PC-3 (cell line): ENCODE measurements around the gene VKORC1L1. TPM values are rescaled to one million over a fixed set of nuclear protein-coding genes. Genes with fewer than 3 reads are reported as not detected.

Experiments
- ATAC-seq: fragments of 200-7000 bp; cut with Tn5 transposase; 2 replicates; pipeline ENCODE4 v1.9.1; 2020; ENCODE audit warnings: mild to moderate bottlenecking, moderate library complexity
- BruUV-seq: library from RNA; stranded (reverse); fragments of 400-500 nt; replicated peaks from 2 replicates; lab custom pipeline; 2021; lab: Mats Ljungman, UMichigan
- CTCF ChIA-PET: fragments of 300-600 bp; sonication (Branson Sonifier 250); formaldehyde crosslinking; loops from one replicate; lab custom pipeline; 2022; ENCODE audit warnings: antibody characterized with exemption; lab: Charles Lee
- POLR2A ChIA-PET: fragments of 300-600 bp; sonication (Branson Sonifier 250); formaldehyde crosslinking; loops from one replicate; lab custom pipeline; 2022; ENCODE audit warnings: antibody characterized with exemption; ENCODE audit not compliant: unreplicated experiment; lab: Charles Lee
- DNase-seq: peaks from one replicate; pipeline ENCODE4 v3.0.0-alpha.2; 2015
- H2AFZ ChIP-seq: fragments of 300-600 bp; sonication (generic); 2 replicates; pipeline ENCODE4 v1.6.0; 2016; ENCODE audit warnings: antibody characterized with exemption, low read length
- H3F3A ChIP-seq: fragments of 300-600 bp; sonication (generic); one replicate; pipeline ENCODE4 v1.6.0; 2017; ENCODE audit warnings: antibody characterized with exemption, low read length, control low read depth, mild to moderate bottlenecking; ENCODE audit not compliant: unreplicated experiment
- H3K27ac ChIP-seq: fragments of 300-600 bp; sonication (generic); 2 replicates; pipeline ENCODE4 v1.5.1; 2016; ENCODE audit warnings: mild to moderate bottlenecking, low read length
- H3K27me3 ChIP-seq: fragments of 300-600 bp; sonication (generic); 2 replicates; pipeline ENCODE4 v1.6.1; 2016; ENCODE audit warnings: low read length, mixed read lengths
- H3K36me3 ChIP-seq: fragments of 300-600 bp; sonication (generic); 2 replicates; pipeline ENCODE4 v1.6.1; 2016; ENCODE audit warnings: low read depth, mixed run types, low read length, mixed read lengths
- H3K4me1 ChIP-seq: fragments of 300-600 bp; sonication (generic); 2 replicates; pipeline ENCODE4 v1.5.1; 2016; ENCODE audit warnings: low read length; ENCODE audit not compliant: insufficient read depth
- H3K4me2 ChIP-seq: fragments of 300-600 bp; sonication (generic); 2 replicates; pipeline ENCODE4 v1.6.0; 2016; ENCODE audit warnings: low read length
- H3K4me3 ChIP-seq: fragments of 300-600 bp; sonication (generic); 2 replicates; pipeline ENCODE4 v1.5.1; 2016; ENCODE audit warnings: mild to moderate bottlenecking, low read length, mixed read lengths
- H3K79me2 ChIP-seq: fragments of 300-600 bp; sonication (generic); 2 replicates; pipeline ENCODE4 v1.6.1; 2017; ENCODE audit warnings: low read length, mixed read lengths
- H3K9ac ChIP-seq: fragments of 300-600 bp; sonication (generic); 2 replicates; pipeline ENCODE4 v1.6.0; 2016; ENCODE audit warnings: mild to moderate bottlenecking, low read length
- H3K9me2 ChIP-seq: fragments of 300-600 bp; sonication (generic); replicated peaks from 2 replicates; pipeline ENCODE4 v1.6.1; 2016; ENCODE audit warnings: mixed run types, low read length, mixed read lengths
- H3K9me3 ChIP-seq: fragments of 300-600 bp; sonication (generic); 2 replicates; pipeline ENCODE4 v1.6.1; 2016; ENCODE audit warnings: low read length, mixed read lengths
- H4K20me1 ChIP-seq: fragments of 300-600 bp; sonication (generic); 2 replicates; pipeline ENCODE4 v1.6.1; 2016; ENCODE audit warnings: low read length, mixed read lengths
- EZH2 ChIP-seq: fragments of 300-600 bp; sonication (generic); IDR thresholded peaks from one replicate; pipeline ENCODE4 v1.6.1; 2017; ENCODE audit warnings: antibody characterized with exemption, mild to moderate bottlenecking, low read length; ENCODE audit not compliant: unreplicated experiment
- EZH2phosphoT487 ChIP-seq: fragments of 300-600 bp; sonication (generic); IDR thresholded peaks from 2 replicates; pipeline ENCODE4 v1.6.1; 2018; ENCODE audit warnings: mild to moderate bottlenecking, antibody characterized with exemption, low read length, borderline replicate concordance
- intact Hi-C: fragments of 100-400 bp; cut with micrococcal nuclease; formaldehyde crosslinking; loops from 2 replicates; pipeline ENCODE4 v1.9.0; 2023
- total RNA-seq: library from RNA; depleted of rRNA; stranded (reverse); fragments of >200 nt; gene quantifications from 2 replicates; pipeline ENCODE4 v1.2.3, GENCODE V29; 2014
- TF ChIP-seq, protein P1 (sequence below): fragments of 300-600 bp; sonication (generic); conservative IDR thresholded peaks from 2 replicates; pipeline ENCODE4 v1.5.1; 2017; ENCODE audit warnings: antibody characterized with exemption, low read depth, mild to moderate bottlenecking, low read length

Gene VKORC1L1
- total RNA-seq, 1 experiment from 2014 or later, result 7.6 TPM

DNA sequence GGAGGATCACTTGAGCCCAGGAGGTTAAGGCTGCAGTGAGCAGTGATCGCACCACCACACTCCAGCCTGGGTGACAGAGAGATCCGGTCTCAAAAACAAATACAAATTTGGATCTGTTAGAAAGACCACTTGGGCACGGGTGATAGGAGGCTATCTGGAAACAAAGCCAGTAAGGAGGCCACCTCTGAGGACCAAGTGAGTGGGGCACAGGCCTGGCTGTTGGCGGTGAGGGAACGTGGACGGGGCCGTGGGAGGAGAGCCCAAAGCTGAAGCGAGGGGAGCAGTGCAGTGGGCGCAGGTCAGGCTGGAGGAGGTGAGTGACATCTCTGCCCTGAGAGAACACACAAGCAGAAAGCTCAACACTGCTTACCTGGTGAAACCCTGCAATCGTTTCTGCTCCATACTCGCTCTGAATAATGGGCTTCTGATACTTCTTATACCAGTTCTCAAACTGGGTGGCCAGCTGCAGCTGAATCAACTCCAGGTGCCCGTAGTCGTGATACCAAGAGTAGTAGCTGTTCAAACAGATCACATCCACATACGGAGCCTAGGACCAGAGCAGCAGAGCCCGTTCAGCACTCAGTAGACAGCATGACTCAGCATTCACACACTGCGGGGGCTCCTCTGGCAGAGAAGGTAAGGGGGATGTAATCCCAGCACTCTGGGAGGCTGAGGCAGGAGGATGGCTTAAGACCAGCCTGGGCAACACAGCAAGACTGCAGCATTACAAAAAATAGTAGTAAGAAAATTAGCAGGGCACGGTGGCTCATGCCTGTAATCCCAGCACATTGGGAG is 94.7 kb downstream of the VKORC1L1 start:
- intact Hi-C loops, result no loop called here
- no peaks in the 10 kb centered on the region for H4K20me1 ChIP-seq
- no peak overlapping the region for H3K27ac ChIP-seq
- H3K27me3 ChIP-seq, result no peaks in the 10 kb centered on the region
- TF ChIP-seq EZH2, result no peak
- TF ChIP-seq, protein P1, sequence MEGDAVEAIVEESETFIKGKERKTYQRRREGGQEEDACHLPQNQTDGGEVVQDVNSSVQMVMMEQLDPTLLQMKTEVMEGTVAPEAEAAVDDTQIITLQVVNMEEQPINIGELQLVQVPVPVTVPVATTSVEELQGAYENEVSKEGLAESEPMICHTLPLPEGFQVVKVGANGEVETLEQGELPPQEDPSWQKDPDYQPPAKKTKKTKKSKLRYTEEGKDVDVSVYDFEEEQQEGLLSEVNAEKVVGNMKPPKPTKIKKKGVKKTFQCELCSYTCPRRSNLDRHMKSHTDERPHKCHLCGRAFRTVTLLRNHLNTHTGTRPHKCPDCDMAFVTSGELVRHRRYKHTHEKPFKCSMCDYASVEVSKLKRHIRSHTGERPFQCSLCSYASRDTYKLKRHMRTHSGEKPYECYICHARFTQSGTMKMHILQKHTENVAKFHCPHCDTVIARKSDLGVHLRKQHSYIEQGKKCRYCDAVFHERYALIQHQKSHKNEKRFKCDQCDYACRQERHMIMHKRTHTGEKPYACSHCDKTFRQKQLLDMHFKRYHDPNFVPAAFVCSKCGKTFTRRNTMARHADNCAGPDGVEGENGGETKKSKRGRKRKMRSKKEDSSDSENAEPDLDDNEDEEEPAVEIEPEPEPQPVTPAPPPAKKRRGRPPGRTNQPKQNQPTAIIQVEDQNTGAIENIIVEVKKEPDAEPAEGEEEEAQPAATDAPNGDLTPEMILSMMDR, result no peak
- TF ChIP-seq EZH2phosphoT487, result no peak
- BruUV-seq, result no TSS peak
- no peaks in the 10 kb centered on the region for H3K9me3 ChIP-seq
- no peak overlapping the region for H3K4me2 ChIP-seq
- H3K4me3 ChIP-seq, result no peak overlapping the region
- H3K9ac ChIP-seq, result no peak overlapping the region
- H3K79me2 ChIP-seq, result no peaks in the 10 kb centered on the region
- no peak for DNase-seq
- ChIA-PET POLR2A (interaction anchor here (0.6 kb wide), 1 partner anchor 661 kb away, joined by 9 read pairs; the partner anchor contains the start of gene KCTD7), CTCF (no interaction called here)
- ATAC-seq, result no peak
- H3K4me1 ChIP-seq, result no peaks in the 10 kb centered on the region
- no peaks in the 10 kb centered on the region for H3F3A ChIP-seq
- peaks cover 21% of the 10 kb centered on the region for H3K36me3 ChIP-seq
- no peak overlapping the region for H2AFZ ChIP-seq
- H3K9me2 ChIP-seq, result no peaks in the 10 kb centered on the region

DNA sequence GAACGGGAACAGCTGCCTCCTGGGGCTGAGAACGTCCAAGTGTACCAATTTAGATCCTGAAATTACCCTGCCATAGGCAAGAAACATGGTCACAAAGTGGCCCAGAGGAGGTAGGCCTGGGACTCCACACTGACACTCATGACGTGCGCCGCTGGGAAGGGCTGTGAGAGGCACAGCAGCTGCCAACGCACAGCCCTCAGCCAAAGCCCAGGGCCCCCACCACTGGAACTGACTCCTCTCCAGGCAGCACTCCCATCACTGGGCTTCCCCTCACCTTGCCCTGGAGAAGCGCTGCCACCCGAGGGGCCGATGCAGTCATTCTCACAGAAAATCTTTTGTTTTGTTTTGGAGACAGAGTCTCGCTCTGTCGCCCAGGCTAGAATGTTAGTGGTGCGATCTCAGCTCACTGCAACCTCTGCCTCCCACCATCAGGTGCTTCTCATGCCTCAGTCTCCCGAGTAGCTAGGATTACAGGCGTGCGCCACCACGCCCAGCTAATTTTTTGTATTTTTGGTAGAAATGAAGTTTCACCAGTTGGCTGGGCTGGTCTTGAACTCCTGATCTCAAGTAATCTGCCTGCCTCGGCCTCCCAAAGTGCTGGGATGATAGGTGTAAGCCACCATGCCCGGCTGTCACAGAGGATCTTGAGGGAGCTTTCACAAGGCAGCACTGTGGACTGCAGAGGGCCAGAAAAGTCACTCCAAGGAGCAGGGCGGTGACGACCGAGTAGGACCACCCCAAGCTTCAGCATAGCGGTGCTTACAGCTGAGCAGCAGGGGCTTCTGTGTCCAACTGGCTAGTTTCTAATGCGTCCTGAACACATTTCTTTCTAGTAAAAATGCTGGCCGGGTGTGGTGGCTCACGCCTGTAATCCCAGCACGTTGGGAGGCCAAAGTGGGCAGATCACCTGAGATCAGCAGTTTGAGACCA is 95.6 kb downstream of the VKORC1L1 start:
- no peak overlapping the region for H3K9ac ChIP-seq
- H3K27ac ChIP-seq, result no peak overlapping the region
- ATAC-seq, result no peak
- ChIA-PET CTCF (no interaction called here), POLR2A (no interaction called here)
- DNase-seq, result no peak
- no TSS peak for BruUV-seq
- H3K27me3 ChIP-seq, result no peaks in the 10 kb centered on the region
- H2AFZ ChIP-seq, result no peak overlapping the region
- H3K9me3 ChIP-seq, result no peaks in the 10 kb centered on the region
- H3K79me2 ChIP-seq, result no peaks in the 10 kb centered on the region
- peaks cover 24% of the 10 kb centered on the region for H3K36me3 ChIP-seq
- H3K4me1 ChIP-seq, result no peaks in the 10 kb centered on the region
- H4K20me1 ChIP-seq, result no peaks in the 10 kb centered on the region
- intact Hi-C loops, result no loop called here
- no peak overlapping the region for H3K4me3 ChIP-seq
- H3K9me2 ChIP-seq, result no peaks in the 10 kb centered on the region
- H3F3A ChIP-seq, result no peaks in the 10 kb centered on the region
- TF ChIP-seq EZH2phosphoT487 (no peak), EZH2 (no peak)
- TF ChIP-seq, protein P1, result no peak
- H3K4me2 ChIP-seq, result no peak overlapping the region
